ENCODE results near the gene NRIP1.

The NRIP1 gene

GRCh38 chr21:15064576-15065391, at the start of gene NRIP1:
TSS of gene NRIP1 (minus strand) at chr21:15065000. CDS start at chr21:14968192, 96,808 bp downstream.
- peak; percentile 61 for DNase-seq

- no peak for DNase-seq
These were observed 48.1 kb upstream of the NRIP1 start for GRCh38 chr21:15112858-15113257.

GRCh38 chr21:15108801-15109200, 44.0 kb upstream of the NRIP1 start:
- no peak for DNase-seq

- no peak for DNase-seq
These were observed 39.7 kb upstream of the NRIP1 start for GRCh38 chr21:15104470-15104869.

GRCh38 chr21:15098908-15099307, 34.1 kb upstream of the NRIP1 start:
- DNase-seq = no peak

- DNase-seq = no peak
These were observed 33.4 kb upstream of the NRIP1 start for GRCh38 chr21:15098181-15098580.

- no peak for DNase-seq
These were observed 32.8 kb upstream of the NRIP1 start for GRCh38 chr21:15097580-15097979.

- no peak for DNase-seq
These were observed 31.3 kb upstream of the NRIP1 start for GRCh38 chr21:15096146-15096545.

- no peak for DNase-seq
These were observed 30.5 kb upstream of the NRIP1 start for GRCh38 chr21:15095326-15095725.

- DNase-seq = no peak
These were observed 29.9 kb upstream of the NRIP1 start for GRCh38 chr21:15094706-15095105.

GRCh38 chr21:15093216-15093615, 28.4 kb upstream of the NRIP1 start:
- no peak for DNase-seq

GRCh38 chr21:15092745-15093144, 27.9 kb upstream of the NRIP1 start:
- DNase-seq = no peak

GRCh38 chr21:15090390-15090789, 25.6 kb upstream of the NRIP1 start:
- DNase-seq = no peak

- DNase-seq = no peak
These were observed 23.7 kb upstream of the NRIP1 start for GRCh38 chr21:15088488-15088887.

GRCh38 chr21:15084668-15085067, 19.9 kb upstream of the NRIP1 start:
- DNase-seq = no peak

- no peak for DNase-seq
These were observed 15.7 kb upstream of the NRIP1 start for GRCh38 chr21:15080526-15080925.

GRCh38 chr21:15079269-15079668, 14.5 kb upstream of the NRIP1 start:
- DNase-seq = no peak

- no peak for DNase-seq
These were observed 13.4 kb upstream of the NRIP1 start for GRCh38 chr21:15078180-15078579.

GRCh38 chr21:15077529-15078145, 12.8 kb upstream of the NRIP1 start:
- DNase-seq = no peak

GRCh38 chr21:15076730-15077129, 11.9 kb upstream of the NRIP1 start:
- DNase-seq = no peak

GRCh38 chr21:15071009-15071408, 6.2 kb upstream of the NRIP1 start:
- no peak for DNase-seq

GRCh38 chr21:15066123-15066575, 1.3 kb upstream of the NRIP1 start:
- no peak for DNase-seq

GRCh38 chr21:15065392-15066122, 757 bp upstream of the NRIP1 start:
- DNase-seq = peak; percentile 24
